GM18870 (cell line): ENCODE measurements around the gene ATP5F1C.
"Not testable (repeated sequence)": the region's sequence is repeated elsewhere in the genome, so short reads cannot be mapped to it uniquely, and the experiment has no call there.

Experiments used
- ATAC-seq: cut with Tn5 transposase; IDR thresholded peaks from one replicate; pipeline ENCODE4 v1.9.1; 2021; ENCODE audit warnings: moderate library complexity; ENCODE audit not compliant: unreplicated experiment

ATP5F1C gene

DNA sequence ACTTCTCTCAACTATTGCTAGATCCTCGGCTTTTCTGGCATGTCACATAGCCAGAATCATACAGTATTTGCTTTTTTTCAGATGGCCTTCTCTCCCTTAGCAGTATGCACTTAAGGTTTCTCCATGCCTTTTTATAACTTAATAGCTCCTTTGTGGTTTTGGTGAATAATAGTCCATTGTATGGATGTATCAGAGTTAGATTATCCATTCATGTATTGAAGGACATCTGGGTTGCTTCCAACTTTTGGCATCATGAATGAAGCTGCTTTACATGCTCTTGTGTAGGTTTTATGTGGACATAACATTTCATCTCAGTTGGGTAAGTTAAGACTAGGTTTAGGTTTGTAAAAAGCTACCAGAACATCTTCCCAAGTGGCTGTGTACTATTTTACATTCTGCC lies 4.6 kb downstream of the ATP5F1C start:
- no peak for ATAC-seq

DNA sequence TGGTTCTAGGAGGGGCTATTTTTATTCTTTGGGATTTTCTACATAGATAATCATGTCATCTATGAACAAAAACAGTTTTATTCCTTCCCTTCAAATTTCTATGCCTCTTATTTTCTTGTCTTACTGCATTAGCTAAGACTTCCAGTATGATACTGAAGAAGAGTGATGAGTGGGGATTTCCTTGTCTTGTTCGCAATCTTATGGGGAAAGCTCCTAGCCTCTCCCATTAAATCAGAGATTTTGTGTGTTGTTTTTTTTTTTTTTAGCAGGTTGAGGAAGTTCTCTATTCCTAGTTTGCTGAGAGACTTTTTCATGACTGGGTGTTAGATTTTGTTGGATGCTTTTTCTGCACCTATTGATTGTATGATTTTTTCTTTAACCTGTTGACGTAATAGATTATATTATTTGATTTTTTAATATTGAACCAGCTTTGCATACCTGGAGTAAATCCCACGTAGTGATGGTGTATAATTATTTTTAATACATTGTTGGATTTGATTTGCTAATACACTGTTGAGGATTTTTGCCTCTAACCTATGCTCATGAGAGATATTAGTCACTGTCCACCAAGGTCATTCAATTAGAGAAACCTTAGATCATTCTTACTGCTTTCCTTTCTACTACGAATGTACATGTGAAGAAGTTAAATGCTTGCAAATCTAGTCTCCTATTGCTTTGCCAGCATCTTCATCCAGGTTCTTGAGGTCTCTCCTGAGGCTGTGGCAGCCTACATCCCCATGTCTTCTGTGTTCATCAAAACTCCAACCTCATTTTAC lies 6.5 kb downstream of the ATP5F1C start:
- no peak for ATAC-seq

DNA sequence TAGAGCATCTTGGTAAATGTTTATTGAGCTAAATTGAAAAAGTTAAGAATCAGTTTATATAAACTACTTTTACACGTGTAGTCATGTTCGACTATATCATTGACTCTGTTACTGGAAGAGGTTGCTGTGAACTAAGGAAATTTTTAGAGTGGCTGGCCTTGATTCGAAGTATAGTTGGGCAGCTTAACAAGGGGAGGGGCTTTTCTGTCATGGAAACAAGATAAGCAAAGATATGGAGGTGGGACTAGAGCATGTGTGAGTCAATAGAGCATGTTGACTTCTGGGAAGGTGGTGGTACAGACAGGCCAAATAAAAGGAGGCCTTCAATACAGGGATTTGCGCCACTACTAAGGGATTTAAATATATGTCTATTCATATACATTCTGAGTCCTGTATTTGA lies 7.6 kb downstream of the ATP5F1C start:
- ATAC-seq: no peak

DNA sequence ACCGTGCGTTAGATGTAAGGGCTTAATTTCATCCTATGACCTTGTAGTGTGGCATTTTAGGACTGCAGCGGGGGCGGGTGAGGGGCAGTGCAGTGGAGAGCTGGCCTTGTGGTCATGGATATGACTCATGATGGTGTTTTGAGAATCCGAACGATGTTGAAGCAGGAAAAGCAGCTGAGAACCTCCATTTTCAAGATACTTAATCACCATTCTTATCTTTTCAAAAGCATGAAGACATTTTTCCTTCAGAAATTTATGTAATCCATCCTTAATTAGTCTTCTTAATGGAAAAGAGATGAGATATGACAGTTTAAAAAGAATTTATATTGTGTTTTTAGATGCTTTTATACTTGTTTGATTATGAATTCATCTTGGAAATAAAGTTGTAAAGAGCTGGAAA lies 9.6 kb downstream of the ATP5F1C start:
- no peak for ATAC-seq

DNA sequence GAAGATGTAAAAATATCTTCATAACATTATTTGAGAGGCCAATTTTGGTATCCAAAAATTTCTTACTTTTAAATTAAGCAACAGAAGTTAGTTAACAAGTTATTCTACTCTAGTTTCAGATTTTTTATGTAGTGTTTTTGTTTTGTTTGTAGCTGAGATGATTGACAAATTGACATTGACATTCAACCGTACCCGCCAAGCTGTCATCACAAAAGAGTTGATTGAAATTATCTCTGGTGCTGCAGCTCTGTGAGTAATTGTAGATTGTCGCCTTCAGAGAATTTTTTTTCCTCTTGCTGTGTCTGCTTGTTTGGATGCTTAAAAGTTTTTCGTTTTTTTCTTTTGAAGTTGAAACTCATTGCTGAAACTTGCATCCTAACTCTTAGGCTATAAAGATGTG lies 14.6 kb downstream of the ATP5F1C start:
- no peak for ATAC-seq

DNA sequence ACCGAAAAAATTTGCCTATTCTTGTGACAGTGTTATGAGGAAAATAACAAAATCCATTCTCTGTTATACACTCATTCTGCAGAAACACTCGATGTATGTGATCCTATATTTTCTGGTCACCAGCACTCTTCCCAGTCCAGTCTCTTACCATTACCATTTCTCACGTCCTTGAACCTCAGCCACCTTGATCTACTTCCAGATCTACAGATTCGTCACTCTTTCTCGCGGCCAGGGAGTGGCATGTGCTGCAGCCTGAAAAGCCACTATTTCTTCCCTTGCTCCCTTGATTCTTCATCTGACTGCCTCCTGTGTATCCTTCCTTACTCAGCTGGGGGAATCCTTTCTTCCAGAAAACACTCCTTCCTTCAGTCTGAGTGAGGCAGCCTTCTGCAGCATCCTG lies 16.2 kb downstream of the ATP5F1C start:
- ATAC-seq: no peak

DNA sequence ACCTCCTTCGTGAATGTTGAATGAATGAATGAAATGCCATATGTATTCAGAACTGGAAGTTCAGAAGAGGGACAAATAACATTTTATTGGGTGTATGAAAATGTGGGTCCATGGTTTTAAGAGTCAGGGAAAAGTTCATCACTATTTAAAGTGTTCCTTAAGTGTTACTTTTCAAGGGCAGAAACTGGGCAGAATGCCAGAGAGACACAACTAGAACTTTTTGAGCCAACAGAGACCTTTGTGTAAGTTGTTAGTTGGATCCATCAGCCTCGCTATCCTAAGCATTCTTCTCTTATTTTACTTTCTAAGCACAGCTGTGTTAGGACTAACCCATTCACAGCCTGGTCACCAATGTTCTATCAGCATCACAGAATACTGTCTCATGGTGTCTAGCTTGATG lies 16.8 kb downstream of the ATP5F1C start:
- no peak for ATAC-seq

DNA sequence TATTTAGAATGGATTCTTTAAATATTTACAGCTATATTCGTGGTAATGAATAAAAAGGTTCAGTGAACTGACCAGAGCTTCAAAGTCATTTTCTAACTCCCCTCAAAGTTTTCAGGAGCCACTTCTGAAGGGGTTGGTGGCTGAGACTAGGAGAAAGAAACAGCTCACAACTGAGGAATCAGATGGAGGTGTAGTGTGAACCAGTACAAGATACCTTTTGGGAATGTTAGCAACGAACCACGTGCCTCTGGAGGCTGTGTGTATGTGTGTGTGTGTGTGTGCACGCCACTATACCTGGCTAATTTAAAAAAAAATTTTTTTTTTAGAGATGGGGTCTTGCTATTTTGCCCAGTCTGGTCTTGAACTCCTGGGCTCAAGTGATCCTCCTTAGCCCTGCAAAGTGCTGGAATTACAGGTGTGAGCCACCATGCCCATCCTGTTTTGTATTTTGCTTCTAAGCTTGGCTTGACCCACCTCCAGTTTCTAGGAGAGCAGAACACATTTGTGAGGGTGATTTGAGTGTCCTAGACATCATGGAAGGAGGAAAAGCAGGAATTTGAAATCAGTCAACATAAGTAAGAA lies 20.8 kb downstream of the ATP5F1C start:
- ATAC-seq: no peak

DNA sequence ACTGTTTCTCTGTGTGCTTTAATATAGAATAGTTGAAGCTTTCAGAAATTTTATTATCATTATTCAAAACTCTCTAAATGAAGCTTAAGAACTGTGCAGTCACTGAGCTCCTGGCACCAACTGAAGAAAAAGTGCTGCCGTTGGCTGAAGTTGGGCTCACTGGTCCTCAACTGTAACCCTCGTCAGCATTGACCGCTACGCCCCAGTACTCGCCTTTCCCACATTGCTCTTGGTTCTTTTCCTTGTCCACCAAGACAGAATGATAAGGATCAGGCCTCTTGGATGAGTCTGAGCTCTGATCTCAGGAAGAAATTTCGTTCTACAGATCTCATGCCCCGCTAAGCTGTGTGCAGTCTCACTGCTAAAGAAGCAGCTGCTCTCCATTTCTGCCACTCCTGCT lies 22.5 kb downstream of the ATP5F1C start:
- ATAC-seq: no peak

DNA sequence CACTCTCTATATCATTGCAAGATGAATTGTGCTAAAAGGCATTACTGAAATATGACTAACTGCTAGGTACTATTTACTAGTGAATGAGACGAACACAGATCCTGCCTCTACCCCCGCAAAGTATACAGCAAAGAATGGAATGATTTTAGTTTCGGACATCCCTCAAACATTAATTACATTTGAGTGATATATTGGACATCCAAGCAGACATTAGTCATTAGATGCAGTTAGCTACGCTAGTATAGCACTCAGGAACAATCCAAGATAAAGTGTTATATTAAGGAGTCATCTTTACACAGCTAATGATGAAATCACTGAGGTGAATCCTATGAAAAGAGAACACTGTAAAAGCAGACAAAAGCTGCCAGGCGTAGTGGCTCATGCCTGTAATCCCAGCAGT lies 23.0 kb downstream of the ATP5F1C start:
- no peak for ATAC-seq

DNA sequence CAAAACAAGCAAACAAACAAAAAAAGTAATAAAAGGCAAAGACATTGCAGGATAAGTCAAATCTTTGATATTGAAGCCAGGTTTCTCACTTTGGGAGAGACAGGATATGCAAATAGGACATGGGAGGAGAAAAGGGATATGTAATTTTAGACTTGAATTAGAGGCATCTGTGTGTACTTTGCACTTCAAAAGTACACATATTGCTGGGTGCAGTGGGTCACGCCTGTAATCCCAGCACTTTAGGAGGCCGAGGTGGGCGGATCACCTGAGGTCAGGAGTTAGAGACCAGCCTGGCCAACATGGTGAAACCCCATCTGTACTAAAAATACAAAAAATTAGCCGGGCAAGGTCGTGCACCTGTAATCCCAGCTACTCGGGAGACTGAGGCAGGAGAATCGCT lies 23.8 kb downstream of the ATP5F1C start:
- not testable (repeated sequence) for ATAC-seq

DNA sequence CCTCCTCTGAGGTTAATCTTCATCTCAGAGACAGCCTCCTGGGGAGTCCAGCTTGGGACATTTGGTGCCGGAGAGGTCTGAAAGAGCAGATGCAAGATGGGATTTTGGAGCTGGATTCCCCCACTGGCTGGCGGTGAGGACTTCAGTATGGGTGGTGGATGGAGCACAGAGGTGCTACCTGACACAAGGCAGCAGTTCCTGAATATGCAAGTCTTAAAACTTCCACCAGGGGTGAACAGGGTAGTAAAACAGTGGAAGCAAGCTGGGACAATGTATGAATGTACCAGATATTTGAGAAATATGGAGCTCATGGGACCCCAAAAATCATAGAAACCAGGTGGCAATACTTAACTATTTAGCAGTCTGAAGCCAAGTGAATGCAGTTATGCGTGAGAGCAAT lies 25.5 kb downstream of the ATP5F1C start:
- ATAC-seq: no peak

DNA sequence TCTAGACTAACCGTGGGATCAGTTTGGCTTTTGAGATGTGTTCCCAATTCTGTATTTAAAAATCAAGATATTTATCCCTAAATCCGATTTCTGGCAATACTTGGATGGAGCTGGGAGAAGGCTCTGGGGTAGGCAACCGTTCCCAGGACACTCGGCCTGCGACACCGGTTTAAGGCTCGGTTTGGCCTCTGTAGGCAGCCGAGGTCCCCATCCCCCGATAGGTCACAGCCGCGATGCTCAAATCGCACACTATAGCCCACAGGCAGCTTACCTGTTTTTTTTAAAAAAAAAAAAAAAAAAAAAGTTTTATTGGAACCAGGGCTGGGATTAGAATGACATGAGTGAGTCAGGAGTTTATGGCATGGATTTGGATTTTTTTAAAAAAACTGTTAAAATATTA lies 29.6 kb downstream of the ATP5F1C start:
- ATAC-seq: no peak

DNA sequence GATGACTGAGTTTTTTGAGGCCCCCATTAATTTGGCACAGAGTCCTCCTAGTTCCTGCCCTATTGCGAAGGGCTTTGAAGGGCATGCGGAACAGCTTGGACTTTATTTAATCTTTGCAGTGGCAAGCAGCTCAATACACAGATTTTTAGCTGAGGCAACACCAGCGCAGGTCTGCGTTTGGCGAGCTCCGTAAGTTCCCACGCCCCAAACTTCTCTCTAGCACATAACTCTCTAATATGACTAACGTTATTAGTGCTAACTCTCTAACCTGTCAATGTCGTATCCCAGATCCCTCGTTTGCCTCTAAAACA lies 30.0 kb downstream of the ATP5F1C start:
- peak; percentile 31 for ATAC-seq

DNA sequence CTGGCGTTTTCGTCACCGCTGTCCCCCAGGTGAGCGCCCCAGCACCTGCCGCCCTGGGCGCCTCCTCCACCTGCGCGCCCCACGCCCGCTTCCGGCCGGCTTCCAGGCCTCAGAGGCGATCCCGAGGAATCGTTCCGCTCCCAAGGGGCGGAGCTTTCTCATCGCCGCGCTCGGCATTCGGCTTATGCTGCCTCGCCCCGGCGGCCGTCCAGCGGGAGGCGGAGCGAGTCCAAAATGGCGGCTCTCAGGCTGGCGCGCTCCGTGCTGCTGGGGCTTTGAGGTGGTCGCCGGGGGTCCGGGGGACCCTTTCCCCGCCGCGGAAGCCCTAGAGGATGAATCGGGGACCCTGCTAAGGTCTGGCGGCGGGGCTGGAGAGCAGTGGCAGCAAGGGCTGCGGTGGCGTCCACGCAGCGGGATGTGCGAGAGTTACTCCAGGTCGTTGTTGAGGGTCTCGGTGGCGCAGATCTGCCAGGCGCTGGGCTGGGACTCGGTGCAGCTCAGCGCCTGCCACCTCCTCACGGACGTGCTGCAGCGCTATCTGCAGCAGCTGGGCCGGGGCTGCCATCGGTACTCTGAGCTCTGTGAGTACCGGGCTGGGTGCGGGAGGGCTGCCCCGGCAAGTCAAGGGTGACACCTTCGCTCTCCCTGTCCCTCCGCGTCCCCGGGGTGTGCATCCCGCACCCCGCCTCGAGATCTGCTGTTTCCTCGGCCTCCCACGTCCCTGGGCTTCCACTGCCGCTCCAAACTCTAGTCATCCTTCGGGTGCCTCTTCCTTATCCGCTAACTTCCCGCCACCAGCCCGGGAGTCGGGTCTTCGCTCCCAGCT lies 30.5 kb downstream of the ATP5F1C start, which contains the start of gene TAF3:
Gene TAF3 (plus strand): TSS at position 211 of the 826 bp plus-strand sequence. CDS start 205 bp downstream, at position 416.
- ATAC-seq: peak; percentile 79

DNA sequence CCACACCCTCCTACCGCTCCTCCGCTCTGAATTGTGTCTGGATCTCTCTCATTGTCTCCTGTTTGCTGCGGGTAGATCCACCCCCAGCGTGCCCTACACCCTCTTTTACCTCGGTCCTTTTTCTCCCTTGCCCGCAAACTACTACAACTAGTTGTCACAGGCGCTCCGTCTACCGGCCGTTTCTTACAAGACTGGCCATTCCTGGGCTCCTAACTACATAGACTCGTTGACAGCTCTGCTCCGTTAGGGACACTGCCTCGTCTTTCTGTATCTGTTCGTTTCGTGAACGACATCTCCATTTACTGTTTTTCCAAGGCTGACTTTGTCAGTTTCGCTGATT lies 31.1 kb downstream of the ATP5F1C start:
- peak; percentile 37 for ATAC-seq

DNA sequence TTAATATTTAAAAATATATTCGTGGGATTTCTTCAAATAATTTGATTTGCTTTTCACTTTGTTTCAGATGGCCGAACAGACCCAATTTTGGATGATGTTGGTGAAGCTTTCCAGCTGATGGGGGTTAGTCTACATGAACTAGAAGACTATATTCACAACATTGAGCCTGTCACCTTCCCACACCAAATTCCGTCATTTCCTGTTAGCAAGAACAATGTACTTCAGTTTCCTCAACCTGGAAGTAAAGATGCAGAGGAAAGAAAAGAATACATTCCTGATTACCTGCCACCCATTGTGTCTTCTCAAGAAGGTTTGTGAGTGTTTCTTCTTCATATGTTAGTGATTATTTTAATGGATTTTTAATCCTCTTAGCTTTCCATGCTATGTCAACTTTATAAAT lies 36.3 kb downstream of the ATP5F1C start:
- ATAC-seq: no peak

DNA sequence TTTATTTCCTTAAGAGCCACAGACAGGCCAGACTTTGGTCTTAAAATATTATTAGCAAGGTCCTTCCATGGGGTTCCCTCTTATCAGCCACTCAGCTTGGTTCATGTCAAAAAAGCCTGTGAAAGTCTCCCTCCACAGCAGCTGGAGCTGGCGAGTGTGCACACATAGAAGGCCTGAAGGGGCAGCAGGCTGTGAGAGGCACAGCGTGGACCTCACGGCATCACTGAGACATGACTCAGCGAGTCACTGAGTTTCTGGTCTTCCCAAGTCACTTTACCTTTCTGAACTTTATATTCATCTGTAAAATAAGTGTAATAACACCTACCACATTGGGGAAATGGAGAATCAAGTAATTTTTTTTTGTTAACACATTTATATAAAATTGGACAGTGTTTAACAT lies 39.0 kb downstream of the ATP5F1C start:
- no peak for ATAC-seq

DNA sequence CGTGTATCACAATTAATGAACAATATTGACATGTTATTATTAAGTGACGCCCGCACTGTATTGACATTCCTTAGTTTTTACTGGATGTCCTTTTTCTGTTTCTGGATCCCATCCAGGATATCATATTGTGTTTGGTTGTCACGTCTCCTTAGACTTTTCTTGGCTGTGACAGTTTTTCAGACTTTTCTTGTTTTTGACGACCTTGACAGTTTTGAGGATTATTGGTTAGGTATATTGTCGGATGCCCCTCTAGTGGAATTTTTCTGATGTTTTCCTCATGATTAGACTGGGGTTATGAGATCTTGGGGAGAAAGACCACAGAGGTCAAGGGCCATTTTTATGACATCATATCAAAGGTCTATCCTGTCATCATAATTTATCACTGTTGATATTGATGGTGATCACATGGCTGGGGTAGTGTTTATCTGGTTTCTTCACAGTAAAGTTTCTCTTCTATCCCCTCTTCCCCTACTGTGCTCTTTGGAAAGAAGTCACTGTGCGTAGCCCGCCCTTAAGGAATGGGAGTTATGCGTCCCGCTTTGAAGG lies 41.4 kb downstream of the ATP5F1C start:
- no peak for ATAC-seq

DNA sequence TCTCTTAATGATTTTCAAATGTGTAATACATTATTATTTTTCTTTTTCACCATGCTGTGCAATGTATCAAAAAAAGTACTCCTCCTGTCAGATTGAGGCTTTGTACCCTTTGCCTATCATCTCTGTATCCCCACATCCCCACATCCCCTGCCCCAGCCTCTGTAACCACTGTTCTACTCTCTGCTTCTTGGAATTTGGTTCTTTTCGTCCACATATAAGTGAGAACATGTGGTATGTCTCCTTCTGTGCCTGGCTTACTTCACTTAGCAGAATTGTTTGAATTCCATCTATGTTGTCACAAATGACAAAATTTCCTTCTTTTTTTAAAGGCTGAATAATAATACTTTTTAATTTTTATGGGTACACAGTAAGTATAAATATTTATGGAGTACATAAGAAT lies 44.1 kb downstream of the ATP5F1C start:
- no peak for ATAC-seq

DNA sequence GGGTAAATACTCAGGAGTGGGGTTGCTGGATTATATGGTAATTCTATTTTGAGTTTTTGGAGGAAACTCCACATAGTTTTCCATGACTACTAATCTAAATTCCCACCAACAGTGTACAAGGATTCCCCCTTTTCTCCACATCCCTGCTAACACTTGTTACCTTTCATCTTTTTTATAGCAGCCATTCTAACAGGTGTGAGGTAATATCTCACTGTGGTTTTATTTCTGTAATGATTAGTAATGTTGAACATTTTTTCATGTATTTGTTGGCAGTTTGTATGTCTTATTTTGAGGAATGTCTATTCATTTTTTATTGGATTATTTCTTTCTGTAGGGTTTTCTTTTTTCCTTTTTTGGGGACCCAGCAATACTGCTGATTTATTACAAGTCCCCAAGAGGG lies 45.2 kb downstream of the ATP5F1C start:
- no peak for ATAC-seq

DNA sequence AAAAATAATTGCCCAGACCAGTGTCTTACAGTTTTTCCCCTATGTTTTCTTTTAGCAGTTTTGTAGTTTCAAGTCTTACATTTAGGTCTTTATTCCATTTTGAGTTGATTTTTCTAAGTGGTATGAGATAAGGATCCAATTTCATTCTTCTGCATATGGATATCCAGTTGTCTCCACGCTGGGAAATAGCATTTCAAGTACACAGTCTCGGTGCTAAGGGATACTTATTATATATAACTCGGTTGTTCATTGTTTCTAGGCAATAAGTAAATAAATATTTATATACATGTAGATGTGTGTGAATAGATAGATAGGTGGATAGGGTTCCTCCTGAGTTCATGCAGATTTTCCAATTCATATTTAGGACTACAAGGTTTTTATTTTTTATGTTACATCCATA lies 46.3 kb downstream of the ATP5F1C start:
- ATAC-seq: no peak
